NB4 (cell line): Measurements from ENCODE around the gene PIK3CD.

Experiments
- DNase-seq: peaks from one replicate; pipeline ENCODE4 v3.0.0; 2010; ENCODE audit warnings: low read depth
- H3K4me3 ChIP-seq: one replicate; pipeline ENCODE4 v1.5.1; 2011; ENCODE audit warnings: mild to moderate bottlenecking, low read depth, low read length, moderate library complexity
- CTCF ChIP-seq: IDR thresholded peaks from one replicate; pipeline ENCODE4 v1.5.1; 2012; ENCODE audit warnings: low read depth, low read length
- MAX ChIP-seq: IDR thresholded peaks from 2 replicates; pipeline ENCODE4 v1.6.1; 2011; ENCODE audit warnings: low read depth, low read length
- MYC ChIP-seq: IDR thresholded peaks from 2 replicates; pipeline ENCODE4 v1.6.1; 2011; ENCODE audit warnings: low read depth, low read length
- POLR2A ChIP-seq: IDR thresholded peaks from 2 replicates; pipeline ENCODE4 v1.6.1; 2011; ENCODE audit warnings: mild to moderate bottlenecking; ENCODE audit not compliant: insufficient read length; ENCODE audit errors: extremely low read depth

Gene PIK3CD

GRCh38 chr1:9749361-9749760 is 97.8 kb downstream of the PIK3CD start:
- DNase-seq, result no peak
- TF ChIP-seq MYC, result no peak
- no peak for TF ChIP-seq POLR2A
- TF ChIP-seq MAX, result no peak
- TF ChIP-seq CTCF, result no peak
- no peak overlapping the region for H3K4me3 ChIP-seq

GRCh38 chr1:9751971-9752370 is 100.4 kb downstream of the PIK3CD start:
- H3K4me3 ChIP-seq, result no peak overlapping the region
- no peak for DNase-seq
- TF ChIP-seq MAX (no peak), POLR2A (no peak), MYC (no peak), CTCF (no peak)

- no peak for DNase-seq
- H3K4me3 ChIP-seq, result no peak overlapping the region
- TF ChIP-seq POLR2A, result no peak
- no peak for TF ChIP-seq MAX
- TF ChIP-seq CTCF, result no peak
- TF ChIP-seq MYC, result no peak
These were observed 101.6 kb downstream of the PIK3CD start for GRCh38 chr1:9753121-9753531.

- no peak for TF ChIP-seq POLR2A
- no peak for TF ChIP-seq CTCF
- no peak for TF ChIP-seq MYC
- TF ChIP-seq MAX, result no peak
- H3K4me3 ChIP-seq, result no peak overlapping the region
- no peak for DNase-seq
These were observed 104.0 kb downstream of the PIK3CD start for GRCh38 chr1:9755441-9755995.

GRCh38 chr1:9758559-9759121 is 107.1 kb downstream of the PIK3CD start:
- no peak overlapping the region for H3K4me3 ChIP-seq
- TF ChIP-seq MYC (no peak), POLR2A (no peak), MAX (no peak), CTCF (no peak)
- DNase-seq, result no peak
